KMS-11 (cell line): ENCODE data around the gene SLC6A9.

Experiments used
- H2AFZ ChIP-seq: fragments of 200-600 bp; sonication (generic); 2 replicates; pipeline ENCODE4 v1.6.1; 2016; ENCODE audit warnings: antibody characterized with exemption, mixed run types, low read depth
- H3K27ac ChIP-seq: fragments of 200-600 bp; sonication (generic); 2 replicates; pipeline ENCODE4 v1.6.1; 2016; ENCODE audit warnings: mild to moderate bottlenecking, mixed run types
- H3K27me3 ChIP-seq: fragments of 200-600 bp; sonication (generic); 2 replicates; pipeline ENCODE4 v1.6.1; 2017; ENCODE audit warnings: mild to moderate bottlenecking, low read depth, mixed run types, moderate library complexity; ENCODE audit not compliant: insufficient read depth
- H3K36me3 ChIP-seq: fragments of 200-600 bp; sonication (generic); 2 replicates; pipeline ENCODE4 v1.6.1; 2017; ENCODE audit warnings: mild to moderate bottlenecking, mixed run types; ENCODE audit not compliant: insufficient read depth
- H3K4me1 ChIP-seq: fragments of 200-600 bp; sonication (generic); 2 replicates; pipeline ENCODE4 v1.6.1; 2016; ENCODE audit warnings: mild to moderate bottlenecking, low read depth, mixed run types; ENCODE audit not compliant: poor library complexity, severe bottlenecking
- H3K4me2 ChIP-seq: fragments of 200-600 bp; sonication (generic); 2 replicates; pipeline ENCODE4 v1.7.0; 2016; ENCODE audit warnings: mild to moderate bottlenecking, mixed run types
- H3K4me3 ChIP-seq: fragments of 200-600 bp; sonication (generic); IDR thresholded peaks from 2 replicates; pipeline ENCODE4 v1.6.1; 2017; ENCODE audit warnings: low read depth, low read length, mixed read lengths; ENCODE audit not compliant: insufficient read depth
- H3K79me2 ChIP-seq: fragments of 200-600 bp; sonication (generic); 2 replicates; pipeline ENCODE4 v1.6.1; 2016; ENCODE audit warnings: low read depth, mixed run types; ENCODE audit not compliant: insufficient read depth
- H3K9ac ChIP-seq: fragments of 200-600 bp; sonication (generic); 2 replicates; pipeline ENCODE4 v1.6.1; 2016; ENCODE audit warnings: mild to moderate bottlenecking, mixed run types
- H4K20me1 ChIP-seq: fragments of 200-600 bp; sonication (generic); 2 replicates; pipeline ENCODE4 v1.6.1; 2016; ENCODE audit warnings: mild to moderate bottlenecking, mixed run types; ENCODE audit not compliant: insufficient read depth
- CTCF ChIP-seq: fragments of 200-600 bp; sonication (generic); conservative IDR thresholded peaks from 2 replicates; pipeline ENCODE4 v1.6.1; 2017; ENCODE audit warnings: low read depth, mild to moderate bottlenecking, antibody characterized with exemption, low read length, moderate library complexity, mixed read lengths

Gene SLC6A9

GRCh38 chr1:44012941-44013609 lies 18.2 kb downstream of the SLC6A9 start:
- H3K4me2 ChIP-seq, result no peak overlapping the region
- H3K27me3 ChIP-seq, result no peaks in the 10 kb centered on the region
- no peaks in the 10 kb centered on the region for H3K79me2 ChIP-seq
- H2AFZ ChIP-seq, result no peak overlapping the region
- no peak overlapping the region for H3K9ac ChIP-seq
- H3K27ac ChIP-seq, result no peak overlapping the region
- no peaks in the 10 kb centered on the region for H4K20me1 ChIP-seq
- no peak overlapping the region for H3K4me3 ChIP-seq
- no peaks in the 10 kb centered on the region for H3K36me3 ChIP-seq
- TF ChIP-seq CTCF, result no peak
- no peaks in the 10 kb centered on the region for H3K4me1 ChIP-seq

GRCh38 chr1:44012404-44012803 lies 18.9 kb downstream of the SLC6A9 start:
- Histone ChIP-seq H3K4me1 (no peaks in the 10 kb centered on the region), H3K27ac (no peak overlapping the region), H2AFZ (no peak overlapping the region), H4K20me1 (no peaks in the 10 kb centered on the region), H3K36me3 (no peaks in the 10 kb centered on the region), H3K4me3 (no peak overlapping the region), H3K9ac (no peak overlapping the region), H3K79me2 (no peaks in the 10 kb centered on the region), H3K27me3 (no peaks in the 10 kb centered on the region), H3K4me2 (no peak overlapping the region)
- TF ChIP-seq CTCF, result no peak

GRCh38 chr1:44010935-44011471 lies 20.3 kb downstream of the SLC6A9 start:
- no peak overlapping the region for H2AFZ ChIP-seq
- no peak overlapping the region for H3K4me3 ChIP-seq
- no peak for TF ChIP-seq CTCF
- H3K79me2 ChIP-seq, result no peaks in the 10 kb centered on the region
- no peaks in the 10 kb centered on the region for H3K27me3 ChIP-seq
- no peak overlapping the region for H3K9ac ChIP-seq
- H3K36me3 ChIP-seq, result no peaks in the 10 kb centered on the region
- H3K4me1 ChIP-seq, result no peaks in the 10 kb centered on the region
- no peak overlapping the region for H3K4me2 ChIP-seq
- no peaks in the 10 kb centered on the region for H4K20me1 ChIP-seq
- no peak overlapping the region for H3K27ac ChIP-seq

- H3K36me3 ChIP-seq, result no peaks in the 10 kb centered on the region
- TF ChIP-seq CTCF, result no peak
- H3K4me1 ChIP-seq, result no peaks in the 10 kb centered on the region
- H3K4me2 ChIP-seq, result no peak overlapping the region
- H3K27me3 ChIP-seq, result no peaks in the 10 kb centered on the region
- H3K27ac ChIP-seq, result no peak overlapping the region
- H3K9ac ChIP-seq, result no peak overlapping the region
- H4K20me1 ChIP-seq, result no peaks in the 10 kb centered on the region
- no peak overlapping the region for H3K4me3 ChIP-seq
- no peaks in the 10 kb centered on the region for H3K79me2 ChIP-seq
- no peak overlapping the region for H2AFZ ChIP-seq
Observed at GRCh38 chr1:44008259-44008658, 23.0 kb downstream of the SLC6A9 start.
